HG03520 (cell line): ENCODE results near the gene PRSS8.
"Not testable (repeated sequence)": the region's sequence is repeated elsewhere in the genome, so short reads cannot be mapped to it uniquely, and the experiment has no call there.

Source experiments
- ATAC-seq: cut with Tn5 transposase; IDR thresholded peaks from one replicate; pipeline ENCODE4 v1.9.1; 2021; ENCODE audit warnings: mild to moderate bottlenecking, moderate library complexity; ENCODE audit not compliant: unreplicated experiment

The PRSS8 gene

GRCh38 chr16:31145398-31145990, 10.0 kb upstream of the PRSS8 start:
- no peak for ATAC-seq

GRCh38 chr16:31144418-31144817, 8.9 kb upstream of the PRSS8 start:
- not testable (repeated sequence) for ATAC-seq

GRCh38 chr16:31143694-31144148, 8.2 kb upstream of the PRSS8 start:
- ATAC-seq: no peak

GRCh38 chr16:31143011-31143693, 7.6 kb upstream of the PRSS8 start:
- no peak for ATAC-seq

GRCh38 chr16:31142109-31143010, 6.8 kb upstream of the PRSS8 start:
- peak; percentile 80 for ATAC-seq

- no peak for ATAC-seq
Observed at GRCh38 chr16:31141489-31142108, 6.1 kb upstream of the PRSS8 start.

- ATAC-seq: not testable (repeated sequence)
Observed at GRCh38 chr16:31141071-31141469, 5.5 kb upstream of the PRSS8 start.

GRCh38 chr16:31138621-31139578, 3.4 kb upstream of the PRSS8 start:
- ATAC-seq: no peak

- ATAC-seq: not testable (repeated sequence)
Observed at GRCh38 chr16:31136822-31137499, 1.4 kb upstream of the PRSS8 start.

- no peak for ATAC-seq
Observed at GRCh38 chr16:31136287-31136662, 748 bp upstream of the PRSS8 start.

- ATAC-seq: no peak
Observed at GRCh38 chr16:31134625-31135534, 647 bp downstream of the PRSS8 start.

- ATAC-seq: no peak
Observed at GRCh38 chr16:31134091-31134571, 1.4 kb downstream of the PRSS8 start.

- ATAC-seq: no peak
Observed at GRCh38 chr16:31133046-31133501, 2.5 kb downstream of the PRSS8 start.

- no peak for ATAC-seq
Observed at GRCh38 chr16:31132303-31132979, 3.1 kb downstream of the PRSS8 start.

- ATAC-seq: no peak
Observed at GRCh38 chr16:31131841-31132271, 3.7 kb downstream of the PRSS8 start.

- no peak for ATAC-seq
Observed at GRCh38 chr16:31131416-31131815, 4.1 kb downstream of the PRSS8 start.

GRCh38 chr16:31130899-31131298, 4.6 kb downstream of the PRSS8 start:
- ATAC-seq: no peak
